Astrocyte of the hippocampus (primary cell): ENCODE data around the gene LCE6A.
A peak's percentile ranks its signal among the peaks of the same experiment; 100 is the strongest.

Experiments
- DNase-seq: peaks from one replicate; pipeline ENCODE4 v3.0.0; 2011; ENCODE audit warnings: low read depth, low spot score

LCE6A gene

GRCh38 chr1:152873495-152873894 is 30.8 kb downstream of the LCE6A start:
- DNase-seq, result no peak

- DNase-seq, result no peak
These were observed 34.2 kb downstream of the LCE6A start for GRCh38 chr1:152876827-152877226.

GRCh38 chr1:152878042-152878441 is 35.4 kb downstream of the LCE6A start, which contains the start of gene SMCP:
Gene SMCP (plus strand): TSS chr1:152878322. CDS start chr1:152884423, 6,101 bp downstream.
- no peak for DNase-seq

GRCh38 chr1:152879559-152880198 is 37.0 kb downstream of the LCE6A start:
- DNase-seq, result no peak

GRCh38 chr1:152880316-152880715 is 37.7 kb downstream of the LCE6A start:
- DNase-seq, result no peak

- DNase-seq, result no peak
These were observed 38.3 kb downstream of the LCE6A start for GRCh38 chr1:152880907-152881306.

GRCh38 chr1:152884085-152884484 is 41.4 kb downstream of the LCE6A start:
- no peak for DNase-seq

- no peak for DNase-seq
These were observed 41.9 kb downstream of the LCE6A start for GRCh38 chr1:152884506-152884905.

- peak; percentile 34 for DNase-seq
These were observed 42.4 kb downstream of the LCE6A start for GRCh38 chr1:152884966-152885624.

- DNase-seq, result no peak
These were observed 43.4 kb downstream of the LCE6A start for GRCh38 chr1:152886085-152886484.

- DNase-seq, result no peak
These were observed 44.2 kb downstream of the LCE6A start for GRCh38 chr1:152886758-152887409.

- no peak for DNase-seq
These were observed 45.5 kb downstream of the LCE6A start for GRCh38 chr1:152888126-152888525.
